K562 (cell line): ENCODE measurements around the gene CFAP20.

Experiments used
- CHD2 ChIP-seq: IDR thresholded peaks from 2 replicates; pipeline ENCODE4 v1.6.1; 2011; ENCODE audit warnings: low read depth, low read length
- EP300 ChIP-seq: IDR thresholded peaks from 2 replicates; pipeline ENCODE4 v1.6.1; 2012; ENCODE audit warnings: low read length, improper control_type of control experiment
- EZH2 ChIP-seq: IDR thresholded peaks from 2 replicates; pipeline ENCODE4 v1.6.1; 2012; ENCODE audit warnings: low read depth, mild to moderate bottlenecking, inconsistent platforms, low read length, borderline replicate concordance
- POLR2A ChIP-seq: fragments of 450-650 bp; conservative IDR thresholded peaks from 2 replicates; pipeline ENCODE4 v1.6.1; 2016
- TF ChIP-seq, protein P1 (sequence below): sonication (generic); formaldehyde crosslinking; IDR thresholded peaks from 2 replicates; pipeline ENCODE4 v1.8.1; 2022; ENCODE audit warnings: missing genetic modification reagents
- TF ChIP-seq, protein P2 (sequence below), 2 experiments: fragments of 250-450 bp in 1 of 2; fragments of 450-650 bp in 1 of 2; sonication (Bioruptor Pico) in 1 of 2; IDR thresholded peaks; 2 replicates each; pipeline versions ENCODE4 v1.6.1 to v1.8.0; 2016 to 2021; ENCODE audit warnings: mild to moderate bottlenecking in 2 of 2, moderate library complexity in 2 of 2, missing compliant biosample characterization in 1 of 2, missing genetic modification characterization in 1 of 2

DNA sequence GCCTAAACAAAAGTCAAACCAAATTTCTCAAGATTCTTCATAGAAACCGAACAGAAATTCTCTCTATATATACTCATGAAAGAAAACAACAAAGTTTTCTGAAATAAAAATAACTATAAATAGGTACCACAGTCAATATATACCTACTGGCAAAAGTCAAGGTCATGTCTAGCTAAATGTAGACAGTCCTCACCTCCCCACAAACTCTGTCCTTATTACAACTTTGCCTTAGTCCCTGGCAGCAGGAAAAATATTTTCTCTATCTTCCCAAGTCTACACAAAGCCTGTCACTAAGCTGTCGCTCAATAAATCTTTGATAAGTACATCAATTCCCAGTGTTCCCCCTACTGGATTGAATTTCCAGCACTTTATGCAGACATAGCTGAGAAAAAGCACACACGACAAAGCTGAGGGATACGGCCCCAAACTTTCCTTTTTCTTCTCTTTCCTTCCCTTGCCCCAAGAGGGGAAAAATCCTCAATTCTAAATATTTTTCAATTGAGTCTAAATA lies 2.7 kb downstream of the CFAP20 start:
- TF ChIP-seq, protein P1, sequence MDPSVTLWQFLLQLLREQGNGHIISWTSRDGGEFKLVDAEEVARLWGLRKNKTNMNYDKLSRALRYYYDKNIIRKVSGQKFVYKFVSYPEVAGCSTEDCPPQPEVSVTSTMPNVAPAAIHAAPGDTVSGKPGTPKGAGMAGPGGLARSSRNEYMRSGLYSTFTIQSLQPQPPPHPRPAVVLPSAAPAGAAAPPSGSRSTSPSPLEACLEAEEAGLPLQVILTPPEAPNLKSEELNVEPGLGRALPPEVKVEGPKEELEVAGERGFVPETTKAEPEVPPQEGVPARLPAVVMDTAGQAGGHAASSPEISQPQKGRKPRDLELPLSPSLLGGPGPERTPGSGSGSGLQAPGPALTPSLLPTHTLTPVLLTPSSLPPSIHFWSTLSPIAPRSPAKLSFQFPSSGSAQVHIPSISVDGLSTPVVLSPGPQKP (CRISPR knock-in tag): no peak
- no peak for TF ChIP-seq EP300
- TF ChIP-seq, protein P2, sequence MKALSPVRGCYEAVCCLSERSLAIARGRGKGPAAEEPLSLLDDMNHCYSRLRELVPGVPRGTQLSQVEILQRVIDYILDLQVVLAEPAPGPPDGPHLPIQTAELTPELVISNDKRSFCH (CRISPR knock-in tag; IDR thresholded peaks at IDR 0.05): no peak
- TF ChIP-seq, protein P2 (tag; IDR thresholded peaks at IDR 0.05): no peak
- TF ChIP-seq POLR2A: no peak
- TF ChIP-seq CHD2: no peak
- no peak for TF ChIP-seq EZH2
